Thyroid gland (tissue), 4 donors: Measurements from ENCODE around the gene BEST2.

ENCODE experiments used
- CTCF ChIP-seq, 6 experiments: fragments of 200-600 bp in 3 of 6; fragments of 450-650 bp in 3 of 6; sonication (generic) in 3 of 6; IDR thresholded peaks; one replicate each; pipeline ENCODE4 v1.5.1; 2016 to 2019; ENCODE audit warnings: antibody characterized with exemption in 6 of 6, mild to moderate bottlenecking in 2 of 6, inconsistent platforms in 1 of 6, moderate library complexity in 1 of 6
- POLR2A ChIP-seq, 2 donors: fragments of 450-650 bp; IDR thresholded peaks; one replicate each; pipeline ENCODE4 v1.6.1; 2017; ENCODE audit warnings: antibody characterized with exemption in 2 of 2, mild to moderate bottlenecking in 2 of 2, moderate library complexity in 1 of 2

GRCh38 chr19:12720851-12721655 lies 30.5 kb upstream of the BEST2 start:
- no peak for TF ChIP-seq CTCF (IDR thresholded peaks at IDR 0.05)
- TF ChIP-seq POLR2A (IDR thresholded peaks at IDR 0.05): no peak
